IMR-90 (cell line): ENCODE data around the gene FAM114A2. TPM values are rescaled to one million over a fixed set of nuclear protein-coding genes. Genes with fewer than 3 reads are reported as not detected.

Source experiments
- ATAC-seq: fragments of 200-7000 bp; cut with Tn5 transposase; 2 replicates; pipeline ENCODE4 v1.9.1; 2020; ENCODE audit warnings: low read depth, mild to moderate bottlenecking, moderate library complexity
- BruUV-seq: library from RNA; stranded (reverse); fragments of 400-500 nt; replicated peaks from 2 replicates; lab custom pipeline; 2021; lab: Mats Ljungman, UMichigan
- CTCF ChIA-PET: fragments of 300-600 bp; formaldehyde crosslinking; extraction: SDS; loops from one replicate; lab custom pipeline; 2021; ENCODE audit warnings: antibody characterized with exemption; lab: Yijun Ruan, JAX
- POLR2A ChIA-PET: fragments of 300-600 bp; sonication (Branson Sonifier 250); formaldehyde crosslinking; loops from one replicate; lab custom pipeline; 2022; ENCODE audit warnings: antibody characterized with exemption; ENCODE audit not compliant: unreplicated experiment; lab: Charles Lee
- DNase-seq: peaks from one replicate; pipeline ENCODE4 v3.0.0; 2013
- H2AFZ ChIP-seq: replicated peaks from 2 replicates; pipeline ENCODE3; 2013; ENCODE audit warnings: low read length, mild to moderate bottlenecking; ENCODE audit not compliant: poor library complexity
- H2AK5ac ChIP-seq: 2 replicates; pipeline ENCODE4 v1.6.1; 2013; ENCODE audit warnings: low read depth, low read length, inconsistent platforms
- H2AK9ac ChIP-seq: replicated peaks from 2 replicates; pipeline ENCODE3; 2013; ENCODE audit warnings: mild to moderate bottlenecking, low read depth, low read length, moderate library complexity; ENCODE audit not compliant: poor library complexity
- H2BK120ac ChIP-seq: 2 replicates; pipeline ENCODE4 v1.6.1; 2013; ENCODE audit warnings: low read depth, low read length, inconsistent platforms
- H2BK15ac ChIP-seq: 3 replicates; pipeline ENCODE4 v1.6.1; 2013; ENCODE audit warnings: low read depth, low read length, inconsistent platforms
- H2BK20ac ChIP-seq: 2 replicates; pipeline ENCODE4 v1.6.1; 2013; ENCODE audit warnings: low read depth, mild to moderate bottlenecking, inconsistent platforms, low read length, moderate library complexity
- H2BK5ac ChIP-seq: 2 replicates; pipeline ENCODE4 v1.6.1; 2013; ENCODE audit warnings: mild to moderate bottlenecking, low read depth, low read length, inconsistent platforms; ENCODE audit not compliant: poor library complexity, severe bottlenecking
- H3K14ac ChIP-seq: replicated peaks from 2 replicates; pipeline ENCODE4 v1.6.1; 2013; ENCODE audit warnings: low read depth, low read length, inconsistent platforms
- H3K18ac ChIP-seq: 2 replicates; pipeline ENCODE4 v1.6.1; 2013; ENCODE audit warnings: low read depth, low read length, control low read depth
- H3K23ac ChIP-seq: 2 replicates; pipeline ENCODE4 v1.6.1; 2013; ENCODE audit warnings: low read depth, low read length, inconsistent platforms
- H3K27ac ChIP-seq: 2 replicates; pipeline ENCODE4 v1.5.1; 2013; ENCODE audit warnings: mild to moderate bottlenecking, control low read depth, low read length; ENCODE audit not compliant: insufficient read depth
- H3K27me3 ChIP-seq: 2 replicates; pipeline ENCODE4 v1.6.1; 2013; ENCODE audit warnings: low read length; ENCODE audit not compliant: control insufficient read depth, insufficient read depth
- H3K36me3 ChIP-seq: 2 replicates; pipeline ENCODE4 v1.6.1; 2013; ENCODE audit warnings: low read length, mixed read lengths; ENCODE audit not compliant: control insufficient read depth, insufficient read depth
- H3K4ac ChIP-seq: 2 replicates; pipeline ENCODE4 v1.6.1; 2013; ENCODE audit warnings: low read depth, low read length, inconsistent platforms
- H3K4me1 ChIP-seq: 2 replicates; pipeline ENCODE4 v1.6.1; 2013; ENCODE audit warnings: low read length, mixed read lengths; ENCODE audit not compliant: control insufficient read depth, insufficient read depth
- H3K4me2 ChIP-seq: 2 replicates; pipeline ENCODE4 v1.6.1; 2013; ENCODE audit warnings: low read depth, mild to moderate bottlenecking, control low read depth, low read length, moderate library complexity
- H3K4me3 ChIP-seq: 2 replicates; pipeline ENCODE4 v1.5.1; 2013; ENCODE audit warnings: low read depth, mild to moderate bottlenecking, control low read depth, low read length, moderate library complexity; ENCODE audit not compliant: insufficient read depth
- H3K56ac ChIP-seq: 2 replicates; pipeline ENCODE4 v1.6.1; 2013; ENCODE audit warnings: low read length, inconsistent platforms; ENCODE audit not compliant: insufficient read depth; ENCODE audit errors: extremely low read depth
- H3K79me1 ChIP-seq, 2 experiments: 2 replicates each; pipeline ENCODE4 v1.6.1; 2013; ENCODE audit warnings: low read length in 2 of 2, inconsistent platforms in 1 of 2, low read depth in 1 of 2
- H3K9ac ChIP-seq: 2 replicates; pipeline ENCODE4 v1.6.1; 2013; ENCODE audit warnings: low read depth, low read length, control low read depth
- H3K9me1 ChIP-seq: 2 replicates; pipeline ENCODE4 v1.6.1; 2013; ENCODE audit warnings: low read length, inconsistent platforms; ENCODE audit not compliant: insufficient read depth
- H3K9me3 ChIP-seq: 2 replicates; pipeline ENCODE4 v1.6.1; 2013; ENCODE audit warnings: low read length; ENCODE audit not compliant: control insufficient read depth, insufficient read depth
- H4K20me1 ChIP-seq: 2 replicates; pipeline ENCODE4 v1.6.1; 2013; ENCODE audit warnings: low read length, inconsistent platforms; ENCODE audit not compliant: insufficient read depth
- H4K5ac ChIP-seq: 2 replicates; pipeline ENCODE4 v1.6.1; 2013; ENCODE audit warnings: mild to moderate bottlenecking, low read depth, low read length, control low read depth
- H4K8ac ChIP-seq, 2 experiments: 2 replicates each; pipeline ENCODE4 v1.6.1; 2013; ENCODE audit warnings: low read depth in 2 of 2, low read length in 2 of 2, control low read depth in 1 of 2, inconsistent platforms in 1 of 2
- H4K91ac ChIP-seq: 2 replicates; pipeline ENCODE4 v1.6.1; 2013; ENCODE audit warnings: low read depth, low read length, inconsistent platforms; ENCODE audit not compliant: insufficient read depth
- CHD1 ChIP-seq: IDR thresholded peaks from 2 replicates; pipeline ENCODE4 v1.6.1; 2012; ENCODE audit warnings: low read depth, low read length, improper control_type of control experiment
- WGBS, 2 experiments: methylation state at CpG; one replicate each; pipeline versions ENCODE4 v1.1.5 to v1.1.7; 2013; ENCODE audit warnings: missing lambda C conversion rate in 2 of 2; ENCODE audit not compliant: insufficient read length in 1 of 2; ENCODE audit errors: extremely low coverage in 2 of 2; 5-methylcytosine and 5-hydroxymethylcytosine counted together
- dilution Hi-C: fragments of 300-500 bp; cut with HindIII; formaldehyde crosslinking; loops from one replicate; pipeline ENCODE4 v1.14.3; 2018; ENCODE audit warnings: low sequenced_read_pairs; ENCODE audit not compliant: unreplicated experiment
- in situ Hi-C: fragments of 300-500 bp; cut with MboI; formaldehyde crosslinking; loops from 3 replicates; pipeline ENCODE4 v1.14.3; 2019; ENCODE audit warnings: low sequenced_read_pairs, inconsistent platforms, mixed read lengths
- intact Hi-C: fragments of 100-400 bp; cut with micrococcal nuclease; formaldehyde crosslinking; loops from 2 replicates; pipeline ENCODE4 v1.10.0; 2022
- polyA plus RNA-seq, 3 experiments: library from polyadenylated mRNA; depleted of rRNA; stranded (reverse); fragments of >200 nt; gene quantifications; 2 replicates each; pipeline ENCODE4 v1.2.3, GENCODE V29; 2012; ENCODE audit warnings: low replicate concordance in 1 of 3
- total RNA-seq: library from RNA; depleted of rRNA; stranded (reverse); fragments of >200 nt; gene quantifications from 2 replicates; pipeline ENCODE4 v1.2.3, GENCODE V29; 2012

FAM114A2 gene
- total and polyA plus RNA-seq, 2 of the 4 experiments (the other 2 are of a cell fraction) = 13.2 to 41.2 TPM

- no peaks in the 10 kb centered on the region for H3K9me3 ChIP-seq
- no peak overlapping the region for H4K5ac ChIP-seq
- H3K23ac ChIP-seq = no peak overlapping the region
- no peaks in the 10 kb centered on the region for H3K36me3 ChIP-seq
- H2BK5ac ChIP-seq = no peak overlapping the region
- in situ Hi-C loops = no loop called here
- DNase-seq (no peak), ATAC-seq (no peak)
- intact Hi-C loops = no loop called here
- H3K4me3 ChIP-seq = no peak overlapping the region
- dilution Hi-C loops = no loop called here
- H2BK120ac ChIP-seq = no peak overlapping the region
- no peak overlapping the region for H3K27ac ChIP-seq
- H3K56ac ChIP-seq = no peak overlapping the region
- ChIA-PET POLR2A (no interaction called here), CTCF (interaction anchor here (0.6 kb wide), 1 partner anchor 1821 kb away, joined by 3 read pairs; no protein-coding TSS in a partner anchor)
- H2AFZ ChIP-seq = no peak overlapping the region
- H3K14ac ChIP-seq = no peak overlapping the region
- no peaks in the 10 kb centered on the region for H3K4me1 ChIP-seq
- no peak overlapping the region for H3K18ac ChIP-seq
- no peaks in the 10 kb centered on the region for H3K9me1 ChIP-seq
- no peak overlapping the region for H3K9ac ChIP-seq
- no peak overlapping the region for H4K8ac ChIP-seq
- H2BK20ac ChIP-seq = no peak overlapping the region
- no peaks in the 10 kb centered on the region for H3K79me1 ChIP-seq
- no peaks in the 10 kb centered on the region for H3K27me3 ChIP-seq
- H2BK15ac ChIP-seq = no peak overlapping the region
- no peak overlapping the region for H2AK5ac ChIP-seq
- no peak overlapping the region for H3K4me2 ChIP-seq
- no peak for TF ChIP-seq CHD1
- no TSS peak for BruUV-seq
- no peak overlapping the region for H4K91ac ChIP-seq
- no CpG with 5 or more reads among the region's 1 CpG for WGBS, 2 experiments
- no peak overlapping the region for H2AK9ac ChIP-seq
- no peak overlapping the region for H3K4ac ChIP-seq
- no peaks in the 10 kb centered on the region for H4K20me1 ChIP-seq
Measured at GRCh38 chr5:153952057-153952456, 86.7 kb downstream of the FAM114A2 start.
